H1 (cell line): ENCODE results near the gene PJVK.

Experiments used
- EZH2 ChIP-seq: fragments of 200-600 bp; sonication (generic); IDR thresholded peaks from 2 replicates; pipeline ENCODE4 v1.7.1; 2012; ENCODE audit warnings: low read depth, mild to moderate bottlenecking, moderate library complexity, low read length, inconsistent platforms; ENCODE audit not compliant: severe bottlenecking
- SP1 ChIP-seq: IDR thresholded peaks from 2 replicates; pipeline ENCODE4 v1.6.1; 2011; ENCODE audit warnings: low read depth, low read length
- SP2 ChIP-seq: IDR thresholded peaks from 2 replicates; pipeline ENCODE4 v1.6.1; 2012; ENCODE audit warnings: mild to moderate bottlenecking, low read length, inconsistent platforms
- SRF ChIP-seq: IDR thresholded peaks from 2 replicates; pipeline ENCODE4 v1.6.1; 2011; ENCODE audit warnings: mild to moderate bottlenecking, low read depth, low read length, moderate library complexity
- TF ChIP-seq, protein P1 (sequence below), 3 experiments: IDR thresholded peaks; 1 replicate in 2 of 3; 2 replicates in 1 of 3; pipeline versions ENCODE4 v1.5.1 to v1.6.1; 2011; ENCODE audit warnings: low read length in 3 of 3, mild to moderate bottlenecking in 3 of 3, inconsistent platforms in 2 of 3, low read depth in 1 of 3, moderate library complexity in 1 of 3; ENCODE audit not compliant: insufficient read depth in 1 of 3; ENCODE audit errors: control extremely low read depth in 1 of 3
- TF ChIP-seq, protein P2 (sequence below): IDR thresholded peaks from 2 replicates; pipeline ENCODE4 v1.6.1; 2012; ENCODE audit warnings: low read length, inconsistent platforms

- TF ChIP-seq, protein P1, sequence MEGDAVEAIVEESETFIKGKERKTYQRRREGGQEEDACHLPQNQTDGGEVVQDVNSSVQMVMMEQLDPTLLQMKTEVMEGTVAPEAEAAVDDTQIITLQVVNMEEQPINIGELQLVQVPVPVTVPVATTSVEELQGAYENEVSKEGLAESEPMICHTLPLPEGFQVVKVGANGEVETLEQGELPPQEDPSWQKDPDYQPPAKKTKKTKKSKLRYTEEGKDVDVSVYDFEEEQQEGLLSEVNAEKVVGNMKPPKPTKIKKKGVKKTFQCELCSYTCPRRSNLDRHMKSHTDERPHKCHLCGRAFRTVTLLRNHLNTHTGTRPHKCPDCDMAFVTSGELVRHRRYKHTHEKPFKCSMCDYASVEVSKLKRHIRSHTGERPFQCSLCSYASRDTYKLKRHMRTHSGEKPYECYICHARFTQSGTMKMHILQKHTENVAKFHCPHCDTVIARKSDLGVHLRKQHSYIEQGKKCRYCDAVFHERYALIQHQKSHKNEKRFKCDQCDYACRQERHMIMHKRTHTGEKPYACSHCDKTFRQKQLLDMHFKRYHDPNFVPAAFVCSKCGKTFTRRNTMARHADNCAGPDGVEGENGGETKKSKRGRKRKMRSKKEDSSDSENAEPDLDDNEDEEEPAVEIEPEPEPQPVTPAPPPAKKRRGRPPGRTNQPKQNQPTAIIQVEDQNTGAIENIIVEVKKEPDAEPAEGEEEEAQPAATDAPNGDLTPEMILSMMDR (IDR thresholded peaks at IDR 0.05; ENCODE audit: control extremely low read depth in 1 of 3, insufficient read depth in 1 of 3, low read depth in 1 of 3, low read length in 3 of 3): no peak
- no peak for TF ChIP-seq EZH2
- TF ChIP-seq SP2: no peak
- TF ChIP-seq SP1: no peak
- TF ChIP-seq SRF: no peak
- TF ChIP-seq, protein P2, sequence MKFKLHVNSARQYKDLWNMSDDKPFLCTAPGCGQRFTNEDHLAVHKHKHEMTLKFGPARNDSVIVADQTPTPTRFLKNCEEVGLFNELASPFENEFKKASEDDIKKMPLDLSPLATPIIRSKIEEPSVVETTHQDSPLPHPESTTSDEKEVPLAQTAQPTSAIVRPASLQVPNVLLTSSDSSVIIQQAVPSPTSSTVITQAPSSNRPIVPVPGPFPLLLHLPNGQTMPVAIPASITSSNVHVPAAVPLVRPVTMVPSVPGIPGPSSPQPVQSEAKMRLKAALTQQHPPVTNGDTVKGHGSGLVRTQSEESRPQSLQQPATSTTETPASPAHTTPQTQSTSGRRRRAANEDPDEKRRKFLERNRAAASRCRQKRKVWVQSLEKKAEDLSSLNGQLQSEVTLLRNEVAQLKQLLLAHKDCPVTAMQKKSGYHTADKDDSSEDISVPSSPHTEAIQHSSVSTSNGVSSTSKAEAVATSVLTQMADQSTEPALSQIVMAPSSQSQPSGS: no peak
Measured at GRCh38 chr2:178436662-178437061, 14.5 kb upstream of the PJVK start.
